ENCODE data around the gene LGI4.

Gene LGI4

DNA sequence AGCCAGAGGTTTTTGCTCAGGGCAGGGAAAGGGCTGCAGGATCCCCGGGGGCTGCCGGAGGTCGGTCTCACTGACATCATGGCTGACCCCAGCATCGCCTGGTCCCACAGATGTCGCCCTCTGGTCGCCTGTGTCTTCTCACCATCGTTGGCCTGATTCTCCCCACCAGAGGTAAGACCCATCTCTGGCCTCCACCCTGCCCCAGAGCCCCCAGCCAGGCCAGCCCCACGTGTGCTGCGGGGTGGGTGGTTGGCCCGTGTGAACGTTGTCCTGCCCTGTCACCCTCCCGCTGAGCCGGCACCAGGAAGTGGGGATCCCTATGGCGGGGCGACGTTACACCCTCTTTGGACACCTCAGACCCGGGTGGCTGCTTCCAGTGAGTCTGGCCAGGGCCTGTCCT lies 20.6 kb upstream of the LGI4 start:
- Histone ChIP-seq H3K9ac (ENCODE audit: low read length) (peak overlapping the region; percentile 95), H3K14ac (ENCODE audit: low read length in 2 of 2) (peak overlapping the region in 1 of 2 experiments; percentile 69), H3K18ac (ENCODE audit: low read depth in 1 of 2, low read length in 2 of 2) (peak overlapping the region; percentile 25 to 75), H3K36me3 (ENCODE audit: control insufficient read depth in 1 of 2, insufficient read depth in 2 of 2, low read depth in 1 of 2, low read length in 2 of 2) (peaks cover 11 to 42% of the 10 kb centered on the region in 2 experiments), H2BK12ac (ENCODE audit: low read length in 2 of 2) (no peak overlapping the region), H4K91ac (ENCODE audit: low read length) (peak overlapping the region; percentile 35), H3K9me3 (ENCODE audit: control insufficient read depth, low read length) (no peaks in the 10 kb centered on the region), H3K79me1 (replicated peaks; ENCODE audit: low read length, poor library complexity, severe bottlenecking) (peaks cover 11% of the 10 kb centered on the region), H4K8ac (ENCODE audit: low read length) (no peak overlapping the region), H3K27ac (ENCODE audit: low read length, poor library complexity, severe bottlenecking) (no peak overlapping the region), H3K4ac (ENCODE audit: low read depth in 1 of 2, low read length in 2 of 2) (peak overlapping the region; percentile 14 to 41), H3K4me1 (ENCODE audit: control insufficient read depth, insufficient read depth, low read depth, low read length) (peaks cover 26% of the 10 kb centered on the region), H2BK120ac (ENCODE audit: low read depth, low read length) (peak overlapping the region; percentile 51), H2BK15ac (ENCODE audit: low read depth, poor library complexity, severe bottlenecking) (peak overlapping the region; percentile 29), H3K27me3 (ENCODE audit: control insufficient read depth in 1 of 2, insufficient read depth in 1 of 2, low read length in 2 of 2) (no peaks in the 10 kb centered on the region), H3K4me2 (ENCODE audit: low read length, poor library complexity, severe bottlenecking) (peak overlapping the region; percentile 93), H2AFZ (ENCODE audit: low read depth, low read length) (peak overlapping the region; percentile 7), H2BK5ac (ENCODE audit: low read depth, low read length, poor library complexity, severe bottlenecking) (no peak overlapping the region), H2AK5ac (ENCODE audit: low read length, severe bottlenecking) (no peak overlapping the region), H3K4me3 (ENCODE audit: insufficient read depth in 1 of 2, low read depth in 1 of 2, low read length in 2 of 2) (peak overlapping the region; percentile 66 to 95), H3K23ac (ENCODE audit: low read length in 2 of 2) (peak overlapping the region in 1 of 2 experiments; percentile 15)
- DNase-seq: no peak
- WGBS: 27% methylated on average over 17 of the region's 17 CpGs

- Histone ChIP-seq H3K23ac (ENCODE audit: low read length in 2 of 2) (peak within 1 kb of the TSS in 1 of 2 experiments; percentile 15), H2AK5ac (ENCODE audit: low read length, severe bottlenecking) (no peak within 1 kb of the TSS), H2AFZ (ENCODE audit: low read depth, low read length) (peak within 1 kb of the TSS; percentile 87), H3K14ac (ENCODE audit: low read length in 2 of 2) (peak within 1 kb of the TSS in 1 of 2 experiments; percentile 69), H3K36me3 (ENCODE audit: control insufficient read depth in 1 of 2, insufficient read depth in 2 of 2, low read depth in 1 of 2, low read length in 2 of 2) (peaks cover 9 to 35% of the 10 kb centered on the region in 2 experiments), H2BK120ac (ENCODE audit: low read depth, low read length) (peak within 1 kb of the TSS; percentile 76), H2BK15ac (ENCODE audit: low read depth, poor library complexity, severe bottlenecking) (peak within 1 kb of the TSS; percentile 78), H3K27ac (ENCODE audit: low read length, poor library complexity, severe bottlenecking) (no peak within 1 kb of the TSS), H2BK12ac (ENCODE audit: low read length in 2 of 2) (peak within 1 kb of the TSS in 1 of 2 experiments; percentile 48), H2BK5ac (ENCODE audit: low read depth, low read length, poor library complexity, severe bottlenecking) (no peak within 1 kb of the TSS), H3K18ac (ENCODE audit: low read depth in 1 of 2, low read length in 2 of 2) (peak within 1 kb of the TSS; percentile 75 to 90), H3K9me3 (ENCODE audit: control insufficient read depth, low read length) (no peaks in the 10 kb centered on the region), H3K4me1 (ENCODE audit: control insufficient read depth, insufficient read depth, low read depth, low read length) (peaks cover 27% of the 10 kb centered on the region), H3K4ac (ENCODE audit: low read depth in 1 of 2, low read length in 2 of 2) (peak within 1 kb of the TSS; percentile 30 to 41), H3K4me3 (ENCODE audit: insufficient read depth in 1 of 2, low read depth in 1 of 2, low read length in 2 of 2) (peak within 1 kb of the TSS; percentile 66 to 95), H3K9ac (ENCODE audit: low read length) (peak within 1 kb of the TSS; percentile 95), H3K27me3 (ENCODE audit: control insufficient read depth in 1 of 2, insufficient read depth in 1 of 2, low read length in 2 of 2) (no peaks in the 10 kb centered on the region), H3K4me2 (ENCODE audit: low read length, poor library complexity, severe bottlenecking) (peak within 1 kb of the TSS; percentile 93), H4K8ac (ENCODE audit: low read length) (peak within 1 kb of the TSS; percentile 86), H4K91ac (ENCODE audit: low read length) (peak within 1 kb of the TSS; percentile 37), H3K79me1 (replicated peaks; ENCODE audit: low read length, poor library complexity, severe bottlenecking) (peaks cover 11% of the 10 kb centered on the region)
- 1% methylated on average over 46 of the region's 49 CpGs for WGBS
- DNase-seq: peak; percentile 91
Observed at GRCh38 chr19:35154525-35155406, 19.9 kb upstream of the LGI4 start, which contains the start of gene FXYD5. FXYD5 (plus strand) TSS chr19:35154735; CDS start chr19:35155551, 816 bp downstream.

DNA sequence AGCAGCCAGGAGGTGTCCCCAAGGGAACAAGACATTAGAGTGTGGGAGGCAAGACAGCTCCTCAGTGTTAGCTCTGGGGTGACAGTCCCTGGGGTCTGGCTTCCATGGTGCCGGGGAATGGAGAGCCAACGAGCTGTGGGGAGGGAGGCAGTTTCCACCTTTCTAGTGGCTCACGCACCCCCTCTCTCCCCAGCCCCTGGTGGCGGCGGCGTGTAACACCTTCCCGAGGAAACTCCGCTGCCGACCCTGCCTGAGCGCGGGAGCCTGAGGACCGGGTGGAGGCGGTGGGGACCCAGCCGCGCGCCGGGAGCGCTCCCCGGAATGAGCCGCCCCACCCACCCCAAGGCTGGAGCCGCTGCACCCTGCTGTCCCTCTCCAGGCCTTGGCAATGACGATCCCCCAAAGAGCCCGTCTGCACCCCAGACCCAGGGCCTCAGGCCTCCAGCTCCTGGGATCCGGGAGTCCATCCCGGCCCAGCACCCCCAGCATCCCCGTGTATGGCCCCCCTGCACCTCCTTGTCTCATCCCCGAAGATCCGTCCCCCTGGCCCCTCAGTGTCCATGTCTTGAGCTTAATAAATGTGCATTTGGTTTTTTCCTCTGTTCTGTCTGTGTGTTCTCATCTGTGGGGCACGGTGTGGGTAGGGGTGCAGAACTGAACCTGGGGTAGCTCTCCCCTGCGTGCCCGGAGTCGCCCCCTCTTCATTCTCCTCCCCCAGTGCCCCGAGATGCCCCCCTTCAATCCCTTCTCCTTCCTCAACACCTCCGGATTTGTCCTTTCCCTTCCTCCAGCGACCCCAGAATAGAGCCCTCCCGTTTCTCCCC lies 19.1 kb upstream of the LGI4 start:
- peaks cover 28% of the 10 kb centered on the region for H3K4me1 ChIP-seq (ENCODE audit: control insufficient read depth, insufficient read depth, low read depth, low read length)
- no peaks in the 10 kb centered on the region for H3K27me3 ChIP-seq (ENCODE audit: control insufficient read depth in 1 of 2, insufficient read depth in 1 of 2, low read length in 2 of 2)
- peak overlapping the region; percentile 78 for H2BK15ac ChIP-seq (ENCODE audit: low read depth, poor library complexity, severe bottlenecking)
- no peak overlapping the region for H3K23ac ChIP-seq (ENCODE audit: low read length in 2 of 2)
- H2BK5ac ChIP-seq (ENCODE audit: low read depth, low read length, poor library complexity, severe bottlenecking): no peak overlapping the region
- peak overlapping the region; percentile 95 for H3K9ac ChIP-seq (ENCODE audit: low read length)
- peak overlapping the region in 1 of 2 experiments; percentile 6 for H3K18ac ChIP-seq (ENCODE audit: low read depth in 1 of 2, low read length in 2 of 2)
- peak overlapping the region; percentile 76 for H2BK120ac ChIP-seq (ENCODE audit: low read depth, low read length)
- H4K91ac ChIP-seq (ENCODE audit: low read length): peak overlapping the region; percentile 37
- no peak overlapping the region for H2BK12ac ChIP-seq (ENCODE audit: low read length in 2 of 2)
- peak overlapping the region; percentile 66 to 95 for H3K4me3 ChIP-seq (ENCODE audit: insufficient read depth in 1 of 2, low read depth in 1 of 2, low read length in 2 of 2)
- H3K79me1 ChIP-seq (replicated peaks; ENCODE audit: low read length, poor library complexity, severe bottlenecking): peaks cover 11% of the 10 kb centered on the region
- no peak overlapping the region for H2AFZ ChIP-seq (ENCODE audit: low read depth, low read length)
- H3K9me3 ChIP-seq (ENCODE audit: control insufficient read depth, low read length): no peaks in the 10 kb centered on the region
- no peak overlapping the region for H2AK5ac ChIP-seq (ENCODE audit: low read length, severe bottlenecking)
- peak; percentile 64 for DNase-seq
- H3K4ac ChIP-seq (ENCODE audit: low read depth in 1 of 2, low read length in 2 of 2): peak overlapping the region in 1 of 2 experiments; percentile 37
- H4K8ac ChIP-seq (ENCODE audit: low read length): peak overlapping the region; percentile 86
- H3K27ac ChIP-seq (ENCODE audit: low read length, poor library complexity, severe bottlenecking): no peak overlapping the region
- no peak overlapping the region for H3K14ac ChIP-seq (ENCODE audit: low read length in 2 of 2)
- 3% methylated on average over 25 of the region's 36 CpGs for whole genome bisulfite sequencing
- H3K36me3 ChIP-seq (ENCODE audit: control insufficient read depth in 1 of 2, insufficient read depth in 2 of 2, low read depth in 1 of 2, low read length in 2 of 2): peaks cover 8 to 26% of the 10 kb centered on the region in 2 experiments
- H3K4me2 ChIP-seq (ENCODE audit: low read length, poor library complexity, severe bottlenecking): peak overlapping the region; percentile 93
